HepG2 (cell line): ENCODE measurements around the gene MAGEA1.

ENCODE experiments used
- EZH2 ChIP-seq: conservative IDR thresholded peaks from 2 replicates; pipeline ENCODE4 v1.6.1; 2012; ENCODE audit warnings: mild to moderate bottlenecking, low read depth, low read length, moderate library complexity
- KLF16 ChIP-seq, 2 experiments: sonication (generic) in 1 of 2; formaldehyde crosslinking in 1 of 2; IDR thresholded peaks; 2 replicates each; pipeline versions ENCODE4 v1.6.1 to v1.8.0; 2016 to 2023; ENCODE audit warnings: missing genetic modification reagents in 2 of 2, missing compliant biosample characterization in 1 of 2
- ZBTB21 ChIP-seq: sonication (generic); formaldehyde crosslinking; IDR thresholded peaks from 2 replicates; pipeline ENCODE4 v1.4.0; 2020; ENCODE audit warnings: missing genetic modification reagents
- ZNF678 ChIP-seq: sonication (generic); formaldehyde crosslinking; IDR thresholded peaks from 2 replicates; pipeline ENCODE4 v1.4.0; 2020; ENCODE audit warnings: mild to moderate bottlenecking, missing genetic modification reagents

- TF ChIP-seq ZNF678 (CRISPR knock-in tag) (no peak), EZH2 (no peak), ZBTB21 (CRISPR knock-in tag) (no peak), KLF16 (CRISPR knock-in tag; IDR thresholded peaks at IDR 0.05) (no peak)
Observed at GRCh38 chrX:153157450-153157849, 21.6 kb upstream of the MAGEA1 start.
